Ectodermal cell (in vitro differentiated cells): ENCODE results near the gene EVI5.

Source experiments
- H3K27ac ChIP-seq: 2 replicates; pipeline ENCODE4 v1.7.0; 2013; ENCODE audit warnings: mild to moderate bottlenecking, low read depth, low read length; ENCODE audit not compliant: insufficient read depth, poor library complexity, severe bottlenecking
- H3K27me3 ChIP-seq: 2 replicates; pipeline ENCODE4 v1.7.0; 2013; ENCODE audit warnings: mild to moderate bottlenecking, low read length; ENCODE audit not compliant: insufficient read depth, control insufficient read depth, poor library complexity, severe bottlenecking
- H3K36me3 ChIP-seq: one replicate; pipeline ENCODE4 v1.7.0; 2013; ENCODE audit warnings: low read length; ENCODE audit not compliant: control insufficient read depth, insufficient read depth
- H3K4me1 ChIP-seq: one replicate; pipeline ENCODE4 v1.7.0; 2013; ENCODE audit warnings: low read length; ENCODE audit not compliant: control insufficient read depth, insufficient read depth
- H3K4me3 ChIP-seq: 2 replicates; pipeline ENCODE4 v1.7.0; 2013; ENCODE audit warnings: low read depth, low read length, control low read depth; ENCODE audit not compliant: insufficient read depth
- H3K9me3 ChIP-seq: 2 replicates; pipeline ENCODE4 v1.7.0; 2013; ENCODE audit warnings: mild to moderate bottlenecking, low read length, moderate library complexity; ENCODE audit not compliant: control insufficient read depth
- WGBS, 2 experiments: methylation state at CpG; one replicate each; pipeline ENCODE4 v1.1.7; 2013; ENCODE audit warnings: missing lambda C conversion rate in 2 of 2; 5-methylcytosine and 5-hydroxymethylcytosine counted together

The EVI5 gene

GRCh38 chr1:92470216-92470615 lies 314.7 kb downstream of the EVI5 start:
- H3K36me3 ChIP-seq, result no peaks in the 10 kb centered on the region
- H3K27ac ChIP-seq, result no peak overlapping the region
- H3K9me3 ChIP-seq, result no peaks in the 10 kb centered on the region
- peaks cover 5% of the 10 kb centered on the region for H3K27me3 ChIP-seq
- WGBS, 2 experiments, result 78% methylated on average over 1 of the region's 1 CpG; no CpG with 5 or more reads in 1 of the 2 experiments
- no peaks in the 10 kb centered on the region for H3K4me1 ChIP-seq
- H3K4me3 ChIP-seq, result no peak overlapping the region

- Histone ChIP-seq H3K27ac (no peak overlapping the region), H3K4me1 (no peaks in the 10 kb centered on the region), H3K36me3 (no peaks in the 10 kb centered on the region), H3K4me3 (no peak overlapping the region), H3K9me3 (no peaks in the 10 kb centered on the region), H3K27me3 (no peaks in the 10 kb centered on the region)
- WGBS, 2 experiments, result 92 to 95% methylated on average over 1 of the region's 1 CpG
Observed at GRCh38 chr1:92466683-92467352, 318.1 kb downstream of the EVI5 start.

- Histone ChIP-seq H3K9me3 (no peaks in the 10 kb centered on the region), H3K4me3 (no peak overlapping the region), H3K27me3 (no peaks in the 10 kb centered on the region), H3K36me3 (no peaks in the 10 kb centered on the region), H3K27ac (no peak overlapping the region), H3K4me1 (no peaks in the 10 kb centered on the region)
- WGBS, 2 experiments, result 80 to 93% methylated on average over 1 of the region's 1 CpG
Observed at GRCh38 chr1:92465256-92465647, 319.7 kb downstream of the EVI5 start.

GRCh38 chr1:92464588-92465255 lies 320.2 kb downstream of the EVI5 start:
- 89 to 94% methylated on average over 4 of the region's 4 CpGs for WGBS, 2 experiments
- no peaks in the 10 kb centered on the region for H3K27me3 ChIP-seq

GRCh38 chr1:92461364-92462097 lies 323.4 kb downstream of the EVI5 start:
- Histone ChIP-seq H3K4me1 (no peaks in the 10 kb centered on the region), H3K36me3 (no peaks in the 10 kb centered on the region)
- 94 to 96% methylated on average over 3 to 4 of the region's 5 CpGs for WGBS, 2 experiments

More at GRCh38 chr1:92464588-92465255, 320.2 kb downstream of the EVI5 start:
- no peaks in the 10 kb centered on the region for H3K4me1 ChIP-seq
- H3K27ac ChIP-seq, result no peak overlapping the region
- H3K4me3 ChIP-seq, result no peak overlapping the region
- no peaks in the 10 kb centered on the region for H3K9me3 ChIP-seq
- H3K36me3 ChIP-seq, result no peaks in the 10 kb centered on the region

GRCh38 chr1:92459871-92460320 lies 325.0 kb downstream of the EVI5 start:
- Histone ChIP-seq H3K36me3 (no peaks in the 10 kb centered on the region), H3K27me3 (no peaks in the 10 kb centered on the region), H3K27ac (no peak overlapping the region), H3K4me3 (no peak overlapping the region), H3K9me3 (no peaks in the 10 kb centered on the region), H3K4me1 (no peaks in the 10 kb centered on the region)
- 86 to 93% methylated on average over 4 of the region's 4 CpGs for WGBS, 2 experiments

More at GRCh38 chr1:92461364-92462097, 323.4 kb downstream of the EVI5 start:
- H3K27ac ChIP-seq, result no peak overlapping the region
- H3K27me3 ChIP-seq, result no peaks in the 10 kb centered on the region
- no peaks in the 10 kb centered on the region for H3K9me3 ChIP-seq
- no peak overlapping the region for H3K4me3 ChIP-seq
